KG1 (cell line): ENCODE data around the gene ADK.
"Not testable (repeated sequence)": the region's sequence is repeated elsewhere in the genome, so short reads cannot be mapped to it uniquely, and the experiment has no call there.

Experiments used
- DNase-seq: peaks from one replicate; lab custom pipeline; 2025; lab: John Stamatoyannopoulos, UW

The ADK gene

GRCh38 chr10:74431816-74432215 is 280.8 kb downstream of the ADK start:
- no peak for DNase-seq

GRCh38 chr10:74432841-74433594 is 282.0 kb downstream of the ADK start:
- no peak for DNase-seq

- no peak for DNase-seq
These were observed 282.6 kb downstream of the ADK start for GRCh38 chr10:74433595-74433956.

GRCh38 chr10:74433993-74434392 is 283.0 kb downstream of the ADK start:
- no peak for DNase-seq

DNA sequence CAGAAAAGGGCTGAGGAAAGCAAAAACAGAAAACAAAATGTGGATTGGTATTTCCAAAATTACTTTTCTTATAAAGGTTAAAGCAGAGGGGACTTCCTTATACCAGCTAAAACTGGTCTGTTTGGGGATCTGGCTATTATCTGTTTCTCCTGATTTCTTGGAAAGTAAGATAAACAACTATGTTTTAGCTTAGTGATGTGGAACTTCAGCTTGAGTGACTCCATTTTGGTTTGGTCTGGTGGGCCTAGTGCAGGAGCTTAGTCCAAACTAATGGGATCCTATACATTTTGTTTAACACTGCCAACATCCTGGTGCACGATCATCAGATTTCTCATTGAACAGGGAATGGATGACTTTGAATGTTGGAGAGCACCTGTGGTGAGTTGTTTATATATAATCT is 283.5 kb downstream of the ADK start:
- DNase-seq: no peak

- DNase-seq: no peak
These were observed 285.6 kb downstream of the ADK start for GRCh38 chr10:74436523-74437170.

DNA sequence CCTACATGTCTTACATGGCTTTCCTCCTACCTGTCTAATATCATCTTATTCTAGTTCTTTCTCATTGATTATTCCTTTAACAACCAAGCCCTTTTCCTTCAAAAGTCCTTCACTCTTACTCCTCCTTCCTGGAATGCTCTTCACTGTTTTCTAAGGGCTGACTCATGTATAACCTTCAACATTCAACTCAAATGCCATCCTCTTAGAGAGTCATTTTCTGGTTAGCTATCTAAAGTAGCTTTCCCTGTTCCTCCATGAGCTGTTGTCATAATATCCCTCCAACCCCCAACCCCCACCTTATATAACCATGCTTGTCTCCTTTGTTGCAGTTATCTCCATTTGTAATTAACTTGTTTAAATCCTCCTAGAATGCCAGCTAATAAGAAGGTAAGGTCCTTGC is 286.8 kb downstream of the ADK start:
- no peak for DNase-seq

DNA sequence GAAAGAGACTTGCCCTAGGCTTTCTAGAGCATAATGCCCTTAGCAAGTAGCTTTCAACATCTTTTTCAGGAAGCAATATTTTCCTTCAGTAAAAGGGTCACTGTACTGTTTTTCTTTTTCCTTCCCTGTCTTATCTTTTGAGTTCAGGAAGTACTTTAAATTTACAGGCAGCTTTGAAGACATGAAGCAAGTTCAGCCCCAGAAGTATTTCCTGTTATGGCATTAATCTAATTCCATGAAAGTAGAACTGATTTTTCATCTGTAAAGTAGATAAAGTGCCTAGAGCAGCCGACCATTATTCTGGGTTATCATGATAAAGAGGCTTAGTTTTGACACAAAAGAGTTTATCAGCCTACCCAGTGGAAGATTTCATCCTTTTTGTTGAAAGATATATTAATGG is 288.2 kb downstream of the ADK start:
- DNase-seq: no peak

DNA sequence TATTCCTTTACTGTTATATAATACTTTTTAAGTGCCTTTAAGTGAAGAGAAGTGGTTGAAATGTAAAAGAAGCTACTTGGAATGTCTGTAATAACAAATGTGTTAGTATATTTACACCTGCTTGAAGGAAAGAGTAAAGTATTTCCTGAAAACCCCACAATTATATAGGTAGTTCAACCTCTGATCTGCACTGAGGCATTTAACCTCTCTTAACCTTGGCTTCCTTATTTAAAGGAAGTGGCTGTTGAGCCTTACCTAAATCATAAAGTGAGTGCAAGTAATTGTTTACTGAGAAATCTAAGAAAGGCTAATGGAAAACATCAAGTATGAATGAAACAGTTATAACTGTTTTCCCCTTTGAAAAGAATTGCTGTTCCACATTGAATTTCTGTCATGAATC is 294.5 kb downstream of the ADK start:
- no peak for DNase-seq

DNA sequence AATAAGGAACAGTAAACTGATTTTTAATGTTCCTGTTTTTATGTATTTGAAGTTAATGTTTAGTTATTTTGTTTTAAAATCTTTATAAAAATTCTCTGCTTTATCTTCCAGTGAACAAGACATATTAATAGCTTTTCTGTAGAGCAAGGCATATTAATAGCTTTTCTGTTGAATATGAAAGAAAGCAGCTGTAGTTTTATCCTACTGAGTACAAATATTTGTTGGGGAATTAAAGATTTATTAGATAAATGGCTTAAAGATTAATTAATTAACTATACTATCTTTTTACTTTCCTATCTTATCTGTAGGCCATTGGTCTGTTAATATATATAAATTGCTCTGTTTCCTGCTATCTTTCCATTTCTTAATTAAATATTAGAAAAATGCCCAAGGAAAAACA is 299.6 kb downstream of the ADK start:
- DNase-seq: no peak

DNA sequence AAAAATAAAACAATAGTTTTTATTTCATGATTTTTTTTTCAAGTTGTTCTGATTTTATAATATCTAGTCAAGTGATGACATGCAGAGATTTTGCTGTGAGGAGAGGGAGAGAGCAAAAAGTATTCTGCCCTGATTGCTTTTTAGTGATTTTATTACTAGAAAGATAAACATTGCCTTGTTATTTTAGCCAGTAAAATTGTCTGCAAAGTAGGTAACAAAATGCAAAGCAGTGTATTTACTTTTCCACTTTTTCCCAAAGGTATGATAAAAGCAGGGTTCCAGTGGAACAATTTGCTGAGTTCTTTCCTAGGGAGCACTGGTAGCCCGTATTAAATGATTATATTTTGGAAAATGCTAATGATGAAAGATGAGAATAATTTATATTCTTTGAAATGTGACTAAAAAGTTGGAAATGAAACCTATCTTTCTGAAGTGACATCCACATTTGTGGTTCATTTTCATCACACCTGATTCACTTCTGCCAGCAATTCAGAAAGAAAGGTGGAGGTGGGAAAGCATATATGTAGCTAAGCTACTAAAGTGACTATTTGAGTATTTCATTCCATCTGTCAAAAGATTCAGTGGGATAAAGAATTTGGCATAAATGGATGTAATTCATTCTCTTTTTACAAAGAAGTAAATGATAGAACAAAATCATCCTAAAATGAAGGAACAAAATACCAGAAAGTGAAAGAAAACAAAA is 300.3 kb downstream of the ADK start:
- no peak for DNase-seq

GRCh38 chr10:74453169-74453568 is 302.1 kb downstream of the ADK start:
- no peak for DNase-seq

- DNase-seq: not testable (repeated sequence)
These were observed 306.5 kb downstream of the ADK start for GRCh38 chr10:74457478-74457877.

DNA sequence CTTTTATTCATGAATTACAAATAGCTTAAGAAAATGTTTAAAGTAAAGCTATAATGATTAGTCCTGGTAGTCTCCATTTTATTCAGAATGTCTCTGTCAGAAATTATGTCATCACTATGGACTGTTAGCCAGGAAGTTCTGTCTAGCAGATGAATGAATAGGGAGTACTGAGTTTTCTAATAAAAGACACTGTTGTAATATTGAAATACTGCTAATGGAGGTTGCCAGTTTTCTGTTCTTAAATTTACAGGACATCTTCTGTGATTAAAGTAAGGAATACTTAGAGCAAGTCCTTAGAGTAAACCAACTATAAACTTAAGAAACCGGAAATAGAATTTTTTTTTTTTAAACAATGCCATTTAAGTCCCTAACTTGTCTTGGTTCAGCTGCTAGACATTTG is 309.8 kb downstream of the ADK start:
- DNase-seq: no peak

DNA sequence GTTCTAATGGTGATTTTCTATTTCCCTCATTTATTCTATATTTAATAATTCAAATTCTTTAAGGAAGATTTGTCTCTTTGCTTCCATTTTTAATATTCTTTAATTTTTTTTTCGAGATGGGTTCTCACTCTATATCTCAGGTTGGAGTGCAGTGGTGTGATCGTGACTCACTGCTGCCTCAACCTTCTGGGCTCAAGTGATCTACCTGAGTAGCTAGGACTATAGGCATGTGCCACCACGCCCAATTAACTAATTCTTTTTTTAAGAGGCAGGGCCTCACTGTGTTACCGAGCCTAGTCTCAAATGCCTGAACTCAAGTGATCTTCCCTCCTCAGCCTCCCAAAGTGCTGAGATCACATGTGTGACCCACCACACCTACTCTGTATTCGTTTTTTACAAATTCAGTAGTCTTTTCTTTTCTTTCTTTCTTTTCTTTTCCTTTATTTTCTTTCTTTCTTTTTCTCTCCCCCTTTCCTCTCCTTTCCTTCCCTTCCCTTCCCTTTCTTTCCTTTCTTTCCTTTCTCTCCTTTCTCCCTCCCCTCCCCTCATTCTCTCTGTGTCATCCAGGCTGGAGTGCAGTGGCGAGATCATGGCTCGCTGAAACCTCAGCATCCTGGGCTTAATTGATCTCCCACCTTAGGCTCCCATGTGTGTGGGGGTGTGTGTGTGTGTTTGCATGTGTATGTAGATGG is 323.1 kb downstream of the ADK start:
- DNase-seq: no peak

DNA sequence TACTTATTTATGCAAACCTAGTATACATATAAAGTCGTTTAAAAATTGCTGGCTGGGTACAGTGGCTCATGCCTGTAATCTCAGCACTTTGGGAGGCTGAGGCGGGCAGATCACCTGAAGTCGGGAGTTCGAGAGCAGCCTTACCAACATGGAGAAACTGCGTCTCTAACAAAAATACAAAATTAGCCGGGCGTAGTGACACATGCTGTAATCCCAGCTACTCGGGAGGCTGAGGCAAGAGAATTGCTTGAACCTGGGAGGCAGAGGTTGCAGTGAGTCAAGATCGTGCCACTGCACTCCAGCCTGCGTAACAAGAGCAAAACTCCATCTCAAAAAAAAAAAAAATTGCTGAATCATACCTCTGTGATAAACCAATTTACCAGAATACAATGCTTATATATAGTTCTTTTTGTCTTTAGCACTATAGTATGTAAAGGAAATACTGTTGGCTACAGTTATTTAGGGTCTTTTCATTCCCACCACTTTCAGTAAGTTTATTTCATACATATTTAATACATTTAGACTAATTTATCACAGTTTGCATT is 325.2 kb downstream of the ADK start:
- DNase-seq: not testable (repeated sequence)

DNA sequence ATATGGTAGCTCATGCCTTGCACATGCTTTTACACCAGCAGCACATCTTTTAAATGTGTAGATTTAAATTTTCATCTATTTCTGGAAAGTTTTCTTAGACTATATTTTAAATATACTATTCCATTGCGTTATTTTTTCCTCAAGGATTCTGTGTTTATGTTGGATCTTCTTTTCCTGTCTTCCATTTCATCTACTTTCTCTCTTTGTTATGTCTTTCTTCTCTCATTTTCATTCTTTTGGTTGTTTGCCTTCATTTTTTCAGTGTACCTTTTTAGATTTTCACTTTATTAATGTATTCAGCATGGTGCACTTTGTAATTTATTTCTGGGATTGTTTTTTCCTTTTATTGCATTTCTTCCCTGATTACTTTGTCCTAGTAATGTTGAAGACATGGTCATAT is 329.8 kb downstream of the ADK start:
- DNase-seq: no peak

DNA sequence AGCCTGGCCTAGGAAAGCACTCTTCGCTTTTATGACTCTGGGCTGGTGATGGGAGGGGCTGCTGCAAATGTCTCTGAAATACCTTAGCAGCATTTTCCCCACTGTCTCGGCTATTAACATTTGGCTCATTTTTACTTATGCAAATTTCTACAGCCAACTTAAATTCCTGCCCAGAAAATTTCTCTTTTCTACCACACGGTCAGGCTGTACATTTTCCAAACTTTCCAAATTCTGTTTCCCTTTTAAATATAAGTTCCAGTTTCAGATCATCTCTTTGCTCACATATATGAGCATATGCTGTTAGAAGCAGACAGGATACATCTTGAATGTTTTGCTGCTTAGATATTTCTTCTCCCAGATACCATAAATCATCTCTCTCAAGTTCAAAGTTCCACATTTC is 332.3 kb downstream of the ADK start:
- DNase-seq: no peak

- no peak for DNase-seq
These were observed 334.3 kb downstream of the ADK start for GRCh38 chr10:74485283-74485682.

- DNase-seq: no peak
These were observed 335.6 kb downstream of the ADK start for GRCh38 chr10:74486659-74487058.

GRCh38 chr10:74488907-74489306 is 337.9 kb downstream of the ADK start:
- no peak for DNase-seq

- no peak for DNase-seq
These were observed 339.5 kb downstream of the ADK start for GRCh38 chr10:74490551-74490950.
